KMS-11 (cell line): ENCODE data around the gene ANKLE1.

Source experiments
- H2AFZ ChIP-seq: fragments of 200-600 bp; sonication (generic); 2 replicates; pipeline ENCODE4 v1.6.1; 2016; ENCODE audit warnings: antibody characterized with exemption, mixed run types, low read depth
- H3K27ac ChIP-seq: fragments of 200-600 bp; sonication (generic); 2 replicates; pipeline ENCODE4 v1.6.1; 2016; ENCODE audit warnings: mild to moderate bottlenecking, mixed run types
- H3K27me3 ChIP-seq: fragments of 200-600 bp; sonication (generic); 2 replicates; pipeline ENCODE4 v1.6.1; 2017; ENCODE audit warnings: mild to moderate bottlenecking, low read depth, mixed run types, moderate library complexity; ENCODE audit not compliant: insufficient read depth
- H3K36me3 ChIP-seq: fragments of 200-600 bp; sonication (generic); 2 replicates; pipeline ENCODE4 v1.6.1; 2017; ENCODE audit warnings: mild to moderate bottlenecking, mixed run types; ENCODE audit not compliant: insufficient read depth
- H3K4me1 ChIP-seq: fragments of 200-600 bp; sonication (generic); 2 replicates; pipeline ENCODE4 v1.6.1; 2016; ENCODE audit warnings: mild to moderate bottlenecking, low read depth, mixed run types; ENCODE audit not compliant: poor library complexity, severe bottlenecking
- H3K4me2 ChIP-seq: fragments of 200-600 bp; sonication (generic); 2 replicates; pipeline ENCODE4 v1.7.0; 2016; ENCODE audit warnings: mild to moderate bottlenecking, mixed run types
- H3K4me3 ChIP-seq: fragments of 200-600 bp; sonication (generic); IDR thresholded peaks from 2 replicates; pipeline ENCODE4 v1.6.1; 2017; ENCODE audit warnings: low read depth, low read length, mixed read lengths; ENCODE audit not compliant: insufficient read depth
- H3K79me2 ChIP-seq: fragments of 200-600 bp; sonication (generic); 2 replicates; pipeline ENCODE4 v1.6.1; 2016; ENCODE audit warnings: low read depth, mixed run types; ENCODE audit not compliant: insufficient read depth
- H3K9ac ChIP-seq: fragments of 200-600 bp; sonication (generic); 2 replicates; pipeline ENCODE4 v1.6.1; 2016; ENCODE audit warnings: mild to moderate bottlenecking, mixed run types
- H4K20me1 ChIP-seq: fragments of 200-600 bp; sonication (generic); 2 replicates; pipeline ENCODE4 v1.6.1; 2016; ENCODE audit warnings: mild to moderate bottlenecking, mixed run types; ENCODE audit not compliant: insufficient read depth
- CTCF ChIP-seq: fragments of 200-600 bp; sonication (generic); conservative IDR thresholded peaks from 2 replicates; pipeline ENCODE4 v1.6.1; 2017; ENCODE audit warnings: low read depth, mild to moderate bottlenecking, antibody characterized with exemption, low read length, moderate library complexity, mixed read lengths

Gene ANKLE1

GRCh38 chr19:17311455-17312188, 29.9 kb downstream of the ANKLE1 start:
- H3K27ac ChIP-seq = no peak overlapping the region
- peaks cover 34% of the 10 kb centered on the region for H3K79me2 ChIP-seq
- no peak overlapping the region for H2AFZ ChIP-seq
- H3K36me3 ChIP-seq = no peaks in the 10 kb centered on the region
- no peak overlapping the region for H3K4me3 ChIP-seq
- H4K20me1 ChIP-seq = no peaks in the 10 kb centered on the region
- TF ChIP-seq CTCF = no peak
- H3K4me2 ChIP-seq = no peak overlapping the region
- H3K27me3 ChIP-seq = no peaks in the 10 kb centered on the region
- H3K4me1 ChIP-seq = peaks cover 19% of the 10 kb centered on the region
- no peak overlapping the region for H3K9ac ChIP-seq

GRCh38 chr19:17312189-17313113, 30.8 kb downstream of the ANKLE1 start:
- H3K4me1 ChIP-seq = peaks cover 12% of the 10 kb centered on the region
- no peak overlapping the region for H3K4me2 ChIP-seq
- H2AFZ ChIP-seq = no peak overlapping the region
- H4K20me1 ChIP-seq = no peaks in the 10 kb centered on the region
- no peaks in the 10 kb centered on the region for H3K27me3 ChIP-seq
- no peak overlapping the region for H3K4me3 ChIP-seq
- TF ChIP-seq CTCF = no peak
- H3K9ac ChIP-seq = no peak overlapping the region
- no peak overlapping the region for H3K27ac ChIP-seq
- peaks cover 26% of the 10 kb centered on the region for H3K79me2 ChIP-seq
- H3K36me3 ChIP-seq = no peaks in the 10 kb centered on the region

GRCh38 chr19:17314007-17314593, 32.4 kb downstream of the ANKLE1 start:
- no peak for TF ChIP-seq CTCF
- H3K4me3 ChIP-seq = no peak overlapping the region
- H3K4me1 ChIP-seq = peaks cover 12% of the 10 kb centered on the region
- H3K27me3 ChIP-seq = no peaks in the 10 kb centered on the region
- no peak overlapping the region for H3K9ac ChIP-seq
- no peak overlapping the region for H3K27ac ChIP-seq
- no peak overlapping the region for H2AFZ ChIP-seq
- H3K36me3 ChIP-seq = no peaks in the 10 kb centered on the region
- no peaks in the 10 kb centered on the region for H4K20me1 ChIP-seq
- no peak overlapping the region for H3K4me2 ChIP-seq
- peaks cover 19% of the 10 kb centered on the region for H3K79me2 ChIP-seq

GRCh38 chr19:17318966-17319365, 37.3 kb downstream of the ANKLE1 start:
- H3K27ac ChIP-seq = no peak overlapping the region
- H3K4me1 ChIP-seq = no peaks in the 10 kb centered on the region
- TF ChIP-seq CTCF = no peak
- H3K4me3 ChIP-seq = no peak overlapping the region
- H3K36me3 ChIP-seq = no peaks in the 10 kb centered on the region
- H3K79me2 ChIP-seq = no peaks in the 10 kb centered on the region
- no peak overlapping the region for H2AFZ ChIP-seq
- no peaks in the 10 kb centered on the region for H3K27me3 ChIP-seq
- H3K4me2 ChIP-seq = no peak overlapping the region
- no peak overlapping the region for H3K9ac ChIP-seq
- no peaks in the 10 kb centered on the region for H4K20me1 ChIP-seq
